Islet of Langerhans (tissue), 1 donor: ENCODE data around the gene ANO5.

Experiments
- FAIRE-seq: peaks from one replicate; lab custom pipeline; 2011; peaks lifted over from hg19 to GRCh38; lab: Jason Lieb, UNC

The ANO5 gene, protein sequence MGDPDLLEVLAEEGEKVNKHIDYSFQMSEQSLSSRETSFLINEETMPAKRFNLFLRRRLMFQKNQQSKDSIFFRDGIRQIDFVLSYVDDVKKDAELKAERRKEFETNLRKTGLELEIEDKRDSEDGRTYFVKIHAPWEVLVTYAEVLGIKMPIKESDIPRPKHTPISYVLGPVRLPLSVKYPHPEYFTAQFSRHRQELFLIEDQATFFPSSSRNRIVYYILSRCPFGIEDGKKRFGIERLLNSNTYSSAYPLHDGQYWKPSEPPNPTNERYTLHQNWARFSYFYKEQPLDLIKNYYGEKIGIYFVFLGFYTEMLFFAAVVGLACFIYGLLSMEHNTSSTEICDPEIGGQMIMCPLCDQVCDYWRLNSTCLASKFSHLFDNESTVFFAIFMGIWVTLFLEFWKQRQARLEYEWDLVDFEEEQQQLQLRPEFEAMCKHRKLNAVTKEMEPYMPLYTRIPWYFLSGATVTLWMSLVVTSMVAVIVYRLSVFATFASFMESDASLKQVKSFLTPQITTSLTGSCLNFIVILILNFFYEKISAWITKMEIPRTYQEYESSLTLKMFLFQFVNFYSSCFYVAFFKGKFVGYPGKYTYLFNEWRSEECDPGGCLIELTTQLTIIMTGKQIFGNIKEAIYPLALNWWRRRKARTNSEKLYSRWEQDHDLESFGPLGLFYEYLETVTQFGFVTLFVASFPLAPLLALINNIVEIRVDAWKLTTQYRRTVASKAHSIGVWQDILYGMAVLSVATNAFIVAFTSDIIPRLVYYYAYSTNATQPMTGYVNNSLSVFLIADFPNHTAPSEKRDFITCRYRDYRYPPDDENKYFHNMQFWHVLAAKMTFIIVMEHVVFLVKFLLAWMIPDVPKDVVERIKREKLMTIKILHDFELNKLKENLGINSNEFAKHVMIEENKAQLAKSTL

DNA sequence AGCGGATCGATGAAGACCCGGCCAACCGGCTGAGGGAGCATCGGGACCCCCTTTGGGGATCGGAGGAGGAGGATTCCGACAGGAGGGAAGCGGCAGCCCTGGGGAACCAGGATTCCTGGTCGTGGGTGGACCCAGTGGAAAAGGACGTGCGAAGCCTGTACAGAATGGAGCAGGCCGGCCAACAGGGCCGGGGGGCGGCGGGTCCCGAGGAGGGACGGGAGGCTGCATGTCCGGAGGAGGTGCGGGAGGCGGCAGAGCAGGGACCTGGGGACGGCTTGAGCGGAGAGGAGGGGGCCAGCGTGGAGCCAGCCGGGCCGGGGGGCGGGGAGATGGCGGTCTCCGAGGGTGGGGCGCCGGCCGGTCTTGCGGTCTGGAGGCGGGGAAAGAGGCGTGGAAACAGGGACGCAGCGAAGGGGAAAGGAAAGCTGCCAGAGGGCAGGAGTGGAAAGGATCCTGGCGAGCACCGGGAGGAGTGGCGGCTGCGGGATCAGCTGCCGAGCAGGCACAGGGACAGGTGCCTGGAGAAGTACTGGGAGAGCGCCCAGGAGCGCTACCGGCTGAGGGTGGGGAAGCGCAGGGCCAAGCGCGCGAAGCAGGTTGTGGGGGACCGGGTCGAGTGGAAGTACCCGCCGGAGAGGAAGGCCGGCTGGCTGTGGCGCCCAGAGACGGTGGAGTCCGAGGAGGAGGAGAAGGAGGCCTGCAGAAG lies at the start of gene ANO5:
ANO5 (plus strand) TSS at position 444 of the 706 bp plus-strand sequence. CDS start 408 bp downstream, outside the sequence.
- no peak for FAIRE-seq

GRCh38 chr11:22151649-22152197 lies 41.2 kb upstream of the ANO5 start:
- FAIRE-seq: no peak

DNA sequence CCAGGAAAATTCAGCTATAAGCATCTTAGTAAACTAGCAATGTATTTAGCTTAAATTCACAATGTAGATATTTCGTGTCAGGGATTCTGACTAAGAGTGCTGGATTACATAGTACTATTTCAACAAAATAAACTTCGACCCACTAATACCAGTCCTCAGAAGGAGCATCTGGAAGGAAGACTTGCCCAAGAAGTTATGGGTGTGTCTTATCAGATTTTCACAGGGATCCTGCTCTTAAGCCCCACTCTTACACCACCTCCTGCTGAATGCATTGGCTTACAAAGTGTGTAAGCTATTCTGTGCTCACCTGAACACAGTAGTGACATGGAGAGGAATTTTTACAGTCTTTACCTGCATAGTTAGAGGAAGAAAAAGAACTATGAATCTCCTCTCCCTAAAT lies 35.4 kb upstream of the ANO5 start:
- no peak for FAIRE-seq

GRCh38 chr11:22161489-22161888 lies 31.4 kb upstream of the ANO5 start:
- FAIRE-seq: no peak

- FAIRE-seq: no peak
These were observed 30.1 kb upstream of the ANO5 start for GRCh38 chr11:22162756-22163155.

DNA sequence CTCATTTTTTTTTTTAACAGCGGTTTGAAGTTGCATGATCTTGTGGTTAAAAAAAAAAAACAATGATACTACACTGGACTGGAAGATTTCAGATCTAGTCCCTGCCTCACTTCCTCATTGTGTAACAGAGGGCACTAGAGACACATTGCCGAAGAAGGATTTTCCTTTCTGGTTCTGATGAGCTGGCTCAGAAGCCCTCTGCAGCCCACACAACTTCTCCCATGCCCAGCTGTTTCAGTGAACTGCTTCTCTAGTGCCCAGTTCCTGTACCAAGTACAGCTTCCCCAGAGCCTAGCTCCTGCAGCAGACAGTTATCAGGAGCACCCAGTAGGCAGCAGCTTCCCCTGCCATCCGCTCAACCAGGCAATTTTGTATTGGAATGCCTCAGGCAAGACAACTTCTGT lies 29.5 kb upstream of the ANO5 start:
- FAIRE-seq: no peak

DNA sequence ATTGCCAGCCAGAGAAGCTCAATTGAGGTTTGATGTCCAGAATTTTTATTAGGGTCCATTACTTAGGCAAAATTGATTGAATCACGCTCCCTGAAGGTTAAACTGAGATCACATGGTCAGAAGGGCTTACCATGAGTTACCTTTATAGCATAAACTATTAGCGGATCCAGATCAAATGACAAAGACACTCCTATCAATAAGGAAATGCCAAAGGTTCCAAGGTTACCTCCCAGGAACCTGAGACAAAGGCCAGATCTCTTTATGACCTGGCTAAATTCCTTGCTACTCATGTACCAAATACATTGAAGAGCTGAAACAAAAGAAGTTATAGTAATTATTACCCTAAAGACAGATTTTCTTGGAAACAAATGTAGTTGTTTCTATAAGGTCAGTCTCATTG lies 27.8 kb upstream of the ANO5 start:
- no peak for FAIRE-seq

GRCh38 chr11:22165759-22166513 lies 26.9 kb upstream of the ANO5 start:
- FAIRE-seq: no peak

DNA sequence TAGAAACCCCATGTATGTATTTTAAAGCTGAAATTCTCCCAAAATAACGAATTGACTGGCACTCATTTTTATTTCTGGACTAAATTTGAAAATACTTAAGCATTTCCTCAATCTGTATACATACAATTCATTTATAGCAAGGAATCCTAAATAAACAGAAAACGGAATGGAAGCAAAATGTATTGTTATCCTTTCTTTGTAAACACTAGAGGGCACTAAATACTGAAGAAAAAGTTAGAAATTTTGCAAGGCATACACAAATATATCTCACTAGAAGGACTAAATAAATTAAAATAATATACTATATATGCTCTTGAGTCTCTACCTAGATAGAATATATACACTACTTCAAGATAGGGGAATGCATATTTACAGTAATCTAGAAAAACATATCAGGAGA lies 23.1 kb upstream of the ANO5 start:
- FAIRE-seq: peak; percentile 98

DNA sequence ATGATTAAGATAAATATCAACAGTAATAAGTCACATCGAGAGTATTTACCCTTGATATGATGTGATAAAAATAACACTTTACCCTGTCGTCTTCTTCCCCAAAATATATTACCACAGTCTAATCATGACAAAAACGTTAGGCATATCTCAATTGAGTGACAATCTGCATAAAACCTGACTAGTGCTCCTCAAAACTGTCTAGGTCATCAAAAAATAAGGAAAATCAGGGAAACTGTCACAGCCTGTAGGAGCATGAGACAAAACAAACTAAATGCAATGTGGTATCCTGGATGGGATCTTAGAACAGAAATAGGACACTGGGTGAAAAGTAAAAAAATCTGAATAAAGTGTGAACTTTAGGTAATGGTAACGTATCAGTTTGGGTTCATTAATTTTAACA lies 19.4 kb upstream of the ANO5 start:
- FAIRE-seq: no peak

GRCh38 chr11:22177186-22177585 lies 15.7 kb upstream of the ANO5 start:
- no peak for FAIRE-seq

DNA sequence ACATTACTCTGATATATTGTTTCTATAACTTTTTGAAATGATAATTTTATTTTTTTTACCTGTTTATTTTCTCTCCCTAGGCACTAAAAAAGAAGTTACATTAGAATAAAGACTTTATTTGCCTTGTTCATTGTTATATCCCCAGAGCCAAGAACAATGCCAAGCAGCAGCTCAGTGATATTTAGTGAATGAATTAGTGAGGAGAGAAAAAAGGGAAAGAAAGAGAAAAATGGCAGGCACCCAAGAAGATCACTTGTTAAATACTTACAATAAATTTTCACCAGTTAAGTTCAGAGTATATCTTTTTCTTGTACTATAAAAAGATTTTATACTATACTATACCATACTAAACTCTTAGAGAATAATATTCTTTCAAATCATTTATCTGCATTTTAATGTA lies 13.3 kb upstream of the ANO5 start:
- FAIRE-seq: no peak

GRCh38 chr11:22180131-22180530 lies 12.8 kb upstream of the ANO5 start:
- FAIRE-seq: no peak

DNA sequence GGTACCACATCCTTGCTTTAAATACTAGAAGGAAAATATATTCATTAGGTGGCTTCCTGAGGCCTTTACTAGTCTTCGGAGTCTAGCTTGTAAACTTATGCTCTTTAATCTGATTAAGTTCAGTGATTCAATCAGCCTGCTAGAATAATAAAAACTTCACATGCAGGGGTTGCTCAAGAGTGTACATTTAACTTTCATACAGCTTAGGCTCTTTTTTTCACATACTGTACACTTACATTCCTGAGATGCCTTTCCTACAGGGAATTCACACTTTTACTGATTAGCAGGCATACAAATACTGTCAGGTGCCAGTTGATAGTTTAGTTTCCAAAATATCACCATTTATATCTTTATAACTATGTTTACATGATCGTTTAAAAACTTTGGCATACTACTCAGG lies 3.2 kb upstream of the ANO5 start:
- FAIRE-seq: no peak

DNA sequence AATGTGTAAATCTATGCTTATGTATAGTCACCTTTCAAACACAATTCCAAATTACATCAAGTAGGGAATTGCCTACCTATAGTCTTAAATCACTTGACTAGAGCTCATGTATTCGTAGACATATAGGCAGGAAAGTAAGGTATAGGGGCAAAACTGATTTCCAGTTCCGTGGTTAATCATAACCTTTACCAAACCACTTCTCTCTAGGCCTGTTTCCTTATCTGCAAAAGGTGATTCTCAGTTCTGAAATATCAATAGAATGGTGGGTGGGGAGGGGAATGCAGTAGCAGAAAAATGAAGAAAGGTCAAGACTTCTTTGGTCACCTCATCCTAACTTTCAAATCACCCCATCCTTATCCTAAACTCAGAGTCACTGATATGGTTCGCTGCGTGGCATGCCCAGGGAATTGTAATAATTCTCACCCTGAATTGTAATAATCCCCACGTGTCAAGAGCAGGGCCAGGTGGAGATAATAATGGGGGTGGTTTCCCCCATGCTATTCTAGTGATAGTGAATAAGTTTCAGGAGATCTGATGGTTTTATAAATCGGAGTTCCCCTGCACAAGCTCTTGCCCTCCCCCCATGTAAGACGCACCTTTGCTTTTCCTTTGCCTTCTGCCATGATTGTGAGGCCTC lies 1.9 kb upstream of the ANO5 start:
- no peak for FAIRE-seq

GRCh38 chr11:22192289-22192641 lies 620 bp upstream of the ANO5 start:
- FAIRE-seq: no peak

GRCh38 chr11:22193348-22194051 lies 615 bp downstream of the ANO5 start:
- no peak for FAIRE-seq

DNA sequence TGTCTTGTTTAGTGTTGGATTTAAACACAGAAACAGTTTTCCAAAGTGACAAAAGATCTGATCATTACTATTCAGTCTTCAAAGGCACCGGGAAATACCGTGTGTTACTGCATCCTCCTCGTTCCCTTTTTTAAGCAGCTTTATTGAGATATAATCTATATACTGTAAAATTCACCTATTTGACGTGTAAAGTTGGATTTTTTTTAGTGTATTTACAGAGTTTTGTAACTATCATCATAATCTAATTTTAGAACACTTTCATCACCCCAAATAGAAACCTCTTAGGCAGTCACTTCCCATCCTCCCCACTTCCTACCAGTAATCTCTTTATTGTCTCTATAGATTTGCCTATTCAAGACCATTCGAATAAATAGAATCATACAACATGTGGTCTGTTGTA lies 1.4 kb downstream of the ANO5 start:
- FAIRE-seq: no peak

DNA sequence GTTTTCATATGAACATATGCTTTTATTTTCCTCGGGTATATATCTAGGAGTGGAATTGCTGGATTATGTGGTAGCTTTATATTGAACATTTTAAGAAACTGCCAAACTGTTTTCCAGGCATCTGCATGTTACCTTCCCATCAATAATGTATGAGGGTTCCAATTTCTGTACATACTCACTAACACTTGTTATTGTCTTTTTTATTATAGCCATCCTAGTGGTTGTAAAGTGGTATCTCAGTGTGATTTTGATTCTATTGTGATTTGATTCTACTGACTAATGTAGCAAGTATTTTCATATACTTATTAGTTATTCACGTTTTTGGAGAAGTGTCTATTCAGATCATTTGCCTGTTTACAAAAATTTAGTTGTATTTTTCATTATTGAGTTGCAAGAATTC lies 2.0 kb downstream of the ANO5 start:
- no peak for FAIRE-seq

GRCh38 chr11:22197139-22198005 lies 4.5 kb downstream of the ANO5 start:
- peak; percentile 43 for FAIRE-seq
